HG03457 (cell line): Measurements from ENCODE around the gene TMPRSS13.

Source experiments
- ATAC-seq: cut with Tn5 transposase; IDR thresholded peaks from one replicate; pipeline ENCODE4 v1.9.1; 2021; ENCODE audit warnings: moderate number of reproducible peaks; ENCODE audit not compliant: unreplicated experiment

The TMPRSS13 gene

GRCh38 chr11:117914398-117914761, 14.8 kb downstream of the TMPRSS13 start:
- ATAC-seq, result no peak

- no peak for ATAC-seq
Observed at GRCh38 chr11:117913736-117914397, 15.3 kb downstream of the TMPRSS13 start.

- ATAC-seq, result no peak
Observed at GRCh38 chr11:117912497-117912896, 16.7 kb downstream of the TMPRSS13 start.

DNA sequence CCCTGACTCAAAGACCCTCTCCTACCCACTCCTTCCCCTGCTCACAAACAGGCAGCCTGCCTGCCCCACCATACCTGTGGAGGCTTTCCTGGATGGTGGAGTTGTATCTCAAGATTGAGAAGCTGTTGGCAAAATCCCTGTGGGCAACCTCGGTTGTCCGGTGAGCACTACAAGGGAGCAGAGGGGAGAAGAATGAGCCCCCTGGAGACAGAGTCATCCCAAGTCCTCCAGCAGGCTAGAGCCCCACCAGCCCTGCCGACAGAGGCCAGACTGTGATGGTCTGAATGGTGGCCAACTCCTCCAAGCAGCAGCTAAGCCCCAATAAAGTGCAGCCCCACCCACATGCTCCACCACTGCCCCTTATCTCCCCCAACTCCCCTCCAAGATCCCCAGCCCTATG, 17.5 kb downstream of the TMPRSS13 start:
- ATAC-seq, result no peak

DNA sequence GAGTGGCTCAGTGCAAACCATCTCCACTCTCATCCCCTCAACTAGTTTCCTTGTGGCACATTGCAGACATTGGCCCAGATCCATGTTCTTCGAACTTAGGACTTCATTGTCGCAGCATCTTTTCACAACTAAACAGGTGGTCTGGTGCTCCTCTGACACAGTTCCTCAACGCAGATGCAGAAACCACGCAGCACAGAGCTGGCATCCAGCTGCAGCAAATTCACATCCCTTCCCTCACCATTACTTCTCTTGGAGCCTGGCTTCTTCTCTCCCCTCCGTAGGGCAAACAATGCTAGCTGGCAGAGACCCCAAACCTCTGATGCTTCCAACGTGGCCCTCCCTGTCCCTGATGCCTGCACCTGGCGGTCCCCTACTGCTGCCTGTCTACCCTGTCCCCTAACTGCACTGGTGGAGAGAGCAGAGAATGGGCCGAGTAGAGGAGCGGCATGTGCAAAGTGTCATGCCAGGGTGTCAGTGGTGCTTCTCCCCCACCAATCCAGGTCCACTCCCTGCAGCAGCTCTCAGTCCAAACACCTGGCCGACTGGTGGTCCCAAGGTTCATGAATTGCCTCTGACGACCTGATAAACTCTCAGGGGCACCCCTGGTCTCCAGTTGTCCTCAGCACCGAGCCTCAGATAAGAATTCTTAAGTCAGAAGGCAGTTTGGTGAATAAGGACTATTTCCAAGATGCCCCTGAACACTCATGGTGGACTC, 18.1 kb downstream of the TMPRSS13 start:
- ATAC-seq, result no peak

- no peak for ATAC-seq
Observed at GRCh38 chr11:117910525-117910924, 18.7 kb downstream of the TMPRSS13 start.

DNA sequence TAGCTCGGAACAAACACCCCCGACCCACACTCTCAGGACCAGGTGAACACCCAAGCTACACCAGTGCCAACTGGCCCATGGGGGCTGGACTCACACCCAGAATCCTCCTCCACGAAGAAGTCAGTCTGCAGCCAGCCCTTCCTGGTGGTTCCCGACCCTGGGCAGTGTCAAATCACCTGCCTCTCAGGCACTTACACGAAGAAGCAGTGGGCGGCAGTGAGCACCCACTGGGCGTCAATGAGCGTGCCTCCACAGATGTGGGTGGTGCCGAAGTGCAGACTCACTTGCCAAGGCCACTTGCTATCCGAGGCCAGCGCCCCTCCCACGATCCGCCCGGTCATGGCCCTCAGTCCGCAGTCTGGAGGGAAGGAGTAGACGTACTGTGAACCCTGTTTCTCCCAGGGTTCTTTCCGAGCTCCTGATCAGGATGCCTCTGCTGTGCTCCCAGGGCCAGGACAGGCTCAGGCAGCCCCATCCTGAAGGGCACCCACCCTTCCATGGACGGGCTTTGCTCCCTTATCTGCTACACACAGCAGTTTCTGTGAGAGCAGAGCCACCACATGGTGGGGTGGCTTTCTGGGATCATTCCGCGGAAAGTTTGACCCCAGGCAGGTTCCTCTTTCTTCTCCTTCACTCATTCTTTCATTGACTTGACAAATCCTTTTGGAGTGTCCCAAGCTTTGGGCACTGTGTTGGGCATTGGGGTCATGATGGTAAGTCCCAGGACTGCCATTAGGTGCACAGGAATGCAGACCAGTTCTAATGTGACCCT, 19.4 kb downstream of the TMPRSS13 start:
- no peak for ATAC-seq

DNA sequence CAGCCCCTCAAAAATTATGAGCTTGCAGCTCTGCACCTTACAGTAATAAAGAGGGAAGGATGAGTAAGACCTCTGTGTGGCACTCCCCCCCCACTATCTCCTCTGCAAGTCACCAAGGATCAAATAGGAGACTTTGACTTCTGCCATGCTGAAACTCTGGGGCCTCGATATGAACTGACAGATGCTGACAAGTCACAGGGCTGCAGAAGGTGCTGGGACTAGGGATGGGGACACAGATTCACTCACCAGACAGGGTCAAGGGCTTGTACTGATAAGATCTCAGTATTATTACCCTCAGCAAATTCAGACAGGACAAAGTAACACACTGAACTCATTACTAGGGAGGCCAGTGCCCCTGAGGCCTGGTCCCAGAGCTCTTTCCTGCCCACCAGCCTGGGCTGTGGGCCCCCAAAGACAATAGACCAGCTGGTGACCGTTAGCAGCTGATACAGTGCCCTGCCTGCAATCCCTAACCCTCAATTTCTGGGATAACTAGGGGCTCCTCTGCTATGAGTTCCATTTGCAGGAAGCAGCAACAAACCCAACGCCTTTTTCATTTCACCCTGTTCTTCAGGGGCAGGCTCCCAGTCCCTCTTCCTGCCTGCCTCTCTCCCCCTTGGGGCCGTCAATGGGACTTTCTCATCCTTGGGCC, 20.1 kb downstream of the TMPRSS13 start:
- ATAC-seq, result no peak

DNA sequence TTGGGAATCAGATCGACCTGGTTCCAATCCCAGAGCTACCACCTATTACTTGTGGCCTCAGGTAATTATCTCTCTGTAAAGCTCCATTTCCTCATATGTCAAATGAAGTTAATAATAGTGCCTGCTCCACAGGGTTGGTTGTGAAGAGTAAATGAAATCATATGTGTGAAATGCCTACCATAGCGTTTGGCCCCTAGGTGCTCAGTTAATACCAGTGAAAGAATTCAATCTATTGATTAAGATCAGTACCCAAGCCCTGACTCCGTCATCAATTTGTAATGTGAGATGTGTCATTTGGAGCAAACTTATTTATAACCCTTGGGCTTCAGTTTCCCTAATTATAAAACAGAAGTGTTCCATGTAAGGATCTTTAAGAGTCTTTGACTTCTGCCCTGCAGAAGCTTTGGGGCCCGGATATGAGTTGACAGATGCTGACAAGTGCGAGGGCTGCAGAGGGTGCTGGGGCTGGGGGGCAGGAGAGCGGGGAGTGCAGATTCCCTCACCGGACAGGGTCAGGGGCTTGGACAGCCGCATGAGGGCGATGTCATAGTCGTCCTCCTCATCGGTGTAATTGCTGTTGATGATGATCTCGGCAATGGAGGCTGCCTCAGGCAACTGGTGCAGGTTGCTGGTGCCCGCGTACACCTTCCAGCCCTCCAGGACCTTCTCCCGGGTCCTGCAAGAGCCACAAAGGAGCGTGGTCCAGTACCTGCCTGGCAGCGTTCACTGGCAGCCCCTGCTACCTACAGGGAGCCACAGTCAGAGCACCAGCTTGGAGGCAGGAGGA, 20.9 kb downstream of the TMPRSS13 start:
- no peak for ATAC-seq

DNA sequence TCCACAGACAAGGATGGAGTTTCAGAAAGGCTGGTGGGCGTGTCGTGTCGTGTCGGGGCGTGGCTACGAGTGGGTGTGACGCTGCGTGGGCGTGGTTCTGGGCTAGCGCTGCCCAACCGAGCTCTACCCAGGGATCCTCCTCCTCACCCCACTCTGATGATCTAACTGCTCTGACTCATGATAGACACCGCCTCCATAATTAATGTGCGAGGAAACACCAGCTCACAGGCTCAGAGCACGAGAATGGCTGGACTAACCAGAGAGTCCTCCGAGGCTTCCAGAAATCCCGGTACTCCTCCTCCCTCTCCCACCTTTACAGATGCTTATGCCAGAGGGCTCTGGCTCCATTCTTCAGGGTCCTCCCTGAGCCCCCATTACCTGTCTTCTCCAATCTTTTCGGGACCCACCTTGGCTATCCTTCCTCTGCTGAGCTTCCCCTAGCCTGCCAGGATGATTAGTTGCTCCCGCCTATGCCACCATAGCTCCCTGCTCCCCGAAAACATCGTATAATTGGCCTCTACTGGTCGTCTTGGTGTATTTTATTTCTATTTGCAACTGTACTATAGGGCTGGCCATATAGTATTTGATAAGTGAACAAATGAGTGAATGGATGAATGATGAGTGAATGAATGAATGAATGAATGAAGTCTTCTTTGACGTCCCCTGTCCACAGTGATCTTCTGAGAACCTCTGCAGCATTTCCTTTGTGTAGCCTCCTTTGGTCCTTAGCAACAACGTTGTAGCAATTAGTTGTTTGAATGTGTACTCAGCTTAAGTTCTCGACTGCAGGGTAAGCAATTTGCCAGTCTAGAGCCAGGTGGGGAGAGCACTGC, 21.7 kb downstream of the TMPRSS13 start:
- no peak for ATAC-seq

- ATAC-seq, result no peak
Observed at GRCh38 chr11:117906710-117907109, 22.5 kb downstream of the TMPRSS13 start.

DNA sequence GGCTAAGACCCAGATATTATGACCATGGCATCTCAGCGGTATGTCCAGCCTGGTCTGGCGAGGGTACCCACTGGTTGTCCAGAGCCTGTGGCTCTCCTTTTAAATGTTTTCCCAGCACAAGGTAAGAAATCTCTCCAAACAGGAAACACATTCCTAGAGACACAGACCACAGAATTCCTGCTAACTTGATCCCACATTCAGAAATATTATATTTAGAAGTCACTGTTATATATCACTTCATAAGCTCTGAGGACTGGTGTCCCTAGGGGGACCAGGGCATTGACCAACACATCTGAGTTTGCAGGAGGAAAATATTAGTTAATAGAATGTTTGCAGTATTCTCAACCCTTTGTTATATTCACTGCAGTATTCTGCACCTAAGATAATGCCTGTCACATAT, 23.1 kb downstream of the TMPRSS13 start:
- ATAC-seq, result no peak

- no peak for ATAC-seq
Observed at GRCh38 chr11:117905524-117905923, 23.7 kb downstream of the TMPRSS13 start.

DNA sequence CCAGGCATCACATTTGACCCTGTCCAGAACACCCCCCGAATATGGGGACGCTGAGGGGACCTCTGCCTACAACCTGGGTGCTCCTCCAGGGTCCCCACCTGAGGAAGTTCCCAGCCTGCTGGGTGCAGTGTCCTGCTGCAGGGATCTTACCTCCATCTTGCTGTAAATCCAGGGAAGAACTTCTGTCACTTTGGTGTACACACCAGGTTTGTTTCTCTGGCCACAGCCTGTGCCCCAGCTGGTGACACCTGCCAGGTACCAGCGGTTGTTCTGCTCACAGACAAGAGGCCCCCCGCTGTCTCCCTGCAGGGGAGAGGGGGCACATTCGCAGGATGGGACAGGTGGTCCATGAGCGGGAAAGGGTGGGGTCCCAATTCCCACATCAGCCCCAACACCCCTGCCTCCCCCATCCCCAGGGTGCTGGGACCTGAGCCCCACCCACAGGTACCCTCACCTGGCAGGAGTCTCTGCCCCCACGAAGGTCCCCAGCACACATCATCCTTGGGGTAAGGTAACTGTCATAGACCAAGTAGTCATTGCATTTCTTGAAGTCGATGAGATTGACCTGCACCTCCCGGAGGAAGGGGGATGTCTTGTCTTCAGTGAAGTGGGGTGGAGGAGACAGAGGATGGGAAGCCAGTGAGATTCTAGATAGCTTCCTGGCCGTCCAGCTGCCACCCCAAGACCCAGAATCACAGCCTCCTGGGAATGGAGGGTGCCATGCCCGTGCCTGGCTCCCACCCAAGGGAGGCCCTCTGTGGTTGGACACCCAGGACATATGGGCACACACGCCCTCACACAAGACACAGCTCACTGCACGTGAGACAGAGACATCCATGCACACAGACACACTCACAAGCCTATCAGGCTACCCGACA, 25.5 kb downstream of the TMPRSS13 start:
- no peak for ATAC-seq

GRCh38 chr11:117902001-117902845, 27.0 kb downstream of the TMPRSS13 start:
- ATAC-seq, result no peak

GRCh38 chr11:117901601-117902000, 27.6 kb downstream of the TMPRSS13 start:
- ATAC-seq, result no peak

- no peak for ATAC-seq
Observed at GRCh38 chr11:117900720-117901440, 28.3 kb downstream of the TMPRSS13 start.
